Right atrium auricular region (tissue), 2 donors: ENCODE measurements around the gene NCAPD2. TPM values are rescaled to one million over a fixed set of nuclear protein-coding genes. Genes with fewer than 3 reads are reported as not detected.
A peak's percentile ranks its signal among the peaks of the same experiment; 100 is the strongest.

Experiments
- DNase-seq: peaks from one replicate; pipeline ENCODE4 v3.0.0-alpha.2; 2019; ENCODE audit warnings: low spot score
- H3K27ac ChIP-seq, 2 donors: fragments of 200-600 bp; sonication (generic); 1 replicate in 1 of 2; 2 replicates in 1 of 2; pipeline ENCODE4 v1.5.1; 2016 to 2019
- H3K27me3 ChIP-seq, 2 donors: fragments of 200-600 bp; sonication (generic); one replicate each; pipeline versions ENCODE4 v1.5.1 to v1.6.0; 2017 to 2019
- H3K36me3 ChIP-seq: fragments of 200-600 bp; sonication (generic); one replicate; pipeline ENCODE4 v1.5.1; 2016
- H3K4me1 ChIP-seq, 2 donors: fragments of 200-600 bp; sonication (generic); one replicate each; pipeline versions ENCODE4 v1.5.1 to v1.6.0; 2017 to 2019
- H3K4me3 ChIP-seq, 2 donors: fragments of 200-600 bp; sonication (generic); 1 replicate in 1 of 2; 2 replicates in 1 of 2; pipeline ENCODE4 v1.5.1; 2017 to 2019; ENCODE audit warnings: mild to moderate bottlenecking in 1 of 2, moderate library complexity in 1 of 2
- H3K9me3 ChIP-seq, 2 donors: fragments of 200-600 bp; sonication (generic); one replicate each; pipeline ENCODE4 v1.5.1; 2019
- CTCF ChIP-seq, 2 donors: fragments of 200-600 bp; sonication (generic); IDR thresholded peaks; one replicate each; pipeline ENCODE4 v1.5.1; 2019; ENCODE audit warnings: antibody characterized with exemption in 2 of 2
- total RNA-seq, 2 donors: library from RNA; depleted of rRNA; stranded (reverse); fragments of >200 nt; gene quantifications; one replicate each; pipeline ENCODE4 v1.1.0, GENCODE V29; 2016

NCAPD2 gene
- total RNA-seq, 2 donors from 2014 or later: 11.6 to 53.5 TPM

DNA sequence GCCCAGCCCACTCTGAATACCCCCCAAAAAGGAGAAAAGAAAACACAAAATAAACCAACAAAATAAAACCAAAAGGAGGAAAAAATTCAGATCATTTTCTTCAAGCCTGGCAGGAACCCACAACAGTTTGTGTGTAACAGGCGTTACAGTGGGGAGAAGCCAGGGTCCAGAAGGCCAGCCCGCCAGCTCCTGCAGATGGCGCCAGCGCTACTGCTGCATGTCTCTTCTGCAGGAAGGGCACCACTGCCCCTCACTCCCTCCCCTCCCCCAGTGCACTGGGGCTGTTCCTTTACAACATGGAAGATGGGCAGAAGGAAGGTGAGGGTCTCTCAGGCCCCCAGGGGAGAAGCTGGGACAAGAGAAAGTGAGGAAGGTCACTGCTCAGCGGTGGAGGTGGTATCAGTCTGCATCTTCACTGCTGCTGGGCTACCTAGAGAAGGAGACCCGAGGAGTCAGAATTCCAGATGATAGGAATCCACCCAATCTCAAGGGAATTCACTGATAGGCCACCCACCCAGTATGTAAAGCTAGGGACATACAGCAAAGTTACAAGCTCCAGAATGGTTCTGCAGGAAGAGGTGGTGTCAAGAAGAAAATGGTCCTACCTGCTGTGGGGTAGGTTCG lies 76.5 kb downstream of the NCAPD2 start:
- Histone ChIP-seq H3K27me3 (no peaks in the 10 kb centered on the region), H3K27ac (no peak overlapping the region), H3K36me3 (peaks cover 70% of the 10 kb centered on the region), H3K9me3 (no peaks in the 10 kb centered on the region), H3K4me3 (no peak overlapping the region), H3K4me1 (peaks cover 0 to 24% of the 10 kb centered on the region in 2 donors)
- no peak for DNase-seq
- peak in 1 of 2 donors; percentile 50 for TF ChIP-seq CTCF (IDR thresholded peaks at IDR 0.05)

DNA sequence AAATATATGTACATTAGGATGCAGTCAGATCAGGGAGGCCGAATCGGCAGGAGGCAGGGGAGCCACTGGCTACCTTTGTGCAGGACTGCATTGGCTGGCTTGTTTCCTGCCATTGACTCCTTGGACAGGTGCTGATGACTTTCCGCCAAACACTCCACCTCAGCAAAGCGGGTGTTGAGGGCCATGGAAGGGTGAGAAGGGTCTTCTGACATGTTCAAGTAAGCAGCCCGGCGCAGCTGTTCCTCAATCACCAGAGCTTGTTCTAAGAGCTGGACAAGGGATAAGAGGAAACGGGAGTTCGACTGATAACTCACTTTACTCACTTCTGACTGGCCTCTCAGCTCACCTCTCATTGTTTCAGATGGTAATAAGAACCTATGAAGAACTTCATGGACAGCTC lies 79.1 kb downstream of the NCAPD2 start:
- no peak for TF ChIP-seq CTCF (IDR thresholded peaks at IDR 0.05)
- no peak for DNase-seq
- H3K4me3 ChIP-seq: no peak overlapping the region
- no peaks in the 10 kb centered on the region for H3K27me3 ChIP-seq
- no peaks in the 10 kb centered on the region for H3K9me3 ChIP-seq
- no peak overlapping the region for H3K27ac ChIP-seq
- H3K36me3 ChIP-seq: peaks cover 80% of the 10 kb centered on the region
- H3K4me1 ChIP-seq: peaks cover 0 to 12% of the 10 kb centered on the region in 2 donors

DNA sequence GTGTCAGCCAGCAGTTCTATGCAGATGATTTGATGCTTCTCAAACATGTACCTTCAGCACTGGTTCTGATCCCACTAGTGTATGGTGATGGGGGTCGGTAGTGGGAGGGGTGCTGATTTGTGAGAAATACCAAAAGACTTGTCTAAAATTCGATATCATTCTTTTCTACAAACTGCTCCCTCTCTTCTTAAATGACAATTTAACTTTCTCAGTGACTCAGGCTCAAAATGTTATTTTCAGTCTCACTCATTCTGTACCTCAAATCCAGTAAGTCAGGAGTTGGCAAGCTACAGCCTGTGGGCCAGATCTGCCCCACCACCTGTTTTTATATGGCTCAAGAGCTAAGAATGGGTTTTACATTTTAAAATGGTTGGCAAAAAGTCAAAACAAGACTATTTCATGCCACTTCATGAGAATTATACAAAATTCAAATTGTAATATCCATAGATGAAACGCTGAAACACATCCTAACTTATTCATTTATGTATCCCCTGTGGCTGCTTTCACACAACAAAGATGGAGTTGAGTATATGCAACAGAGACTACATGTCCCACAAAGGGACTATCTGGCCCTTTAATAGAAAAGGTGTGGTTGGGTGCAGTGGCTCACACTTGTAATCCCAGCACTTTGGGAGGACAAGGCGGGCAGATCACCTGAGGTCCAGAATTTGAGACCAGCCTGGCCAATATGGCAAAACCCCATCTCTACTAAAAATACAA lies 80.8 kb downstream of the NCAPD2 start:
- no peak overlapping the region for H3K4me3 ChIP-seq
- DNase-seq: no peak
- no peak overlapping the region for H3K27ac ChIP-seq
- H3K4me1 ChIP-seq: no peaks in the 10 kb centered on the region
- no peaks in the 10 kb centered on the region for H3K27me3 ChIP-seq
- H3K9me3 ChIP-seq: no peaks in the 10 kb centered on the region
- H3K36me3 ChIP-seq: peaks cover 94% of the 10 kb centered on the region
- TF ChIP-seq CTCF (IDR thresholded peaks at IDR 0.05): no peak

- H3K36me3 ChIP-seq: peaks cover 97% of the 10 kb centered on the region
- no peak overlapping the region for H3K27ac ChIP-seq
- no peak for TF ChIP-seq CTCF (IDR thresholded peaks at IDR 0.05)
- no peaks in the 10 kb centered on the region for H3K4me1 ChIP-seq
- no peaks in the 10 kb centered on the region for H3K27me3 ChIP-seq
- DNase-seq: no peak
- no peak overlapping the region for H3K4me3 ChIP-seq
- H3K9me3 ChIP-seq: no peaks in the 10 kb centered on the region
Observed at GRCh38 chr12:6575648-6576047, 81.7 kb downstream of the NCAPD2 start.

Other genes starting within 250 kb of the NCAPD2 start
- gene PLEKHG6, start 183.4 kb upstream of the NCAPD2 start, total RNA-seq: under 1 TPM in 1 of 2 donors, not detected in 1; 0.51 TPM
- gene TNFRSF1A, start 152.0 kb upstream of the NCAPD2 start, total RNA-seq: 100 to 1,000 TPM in 1 of 2 donors, 10 to 100 TPM in 1; 62.9 to 176 TPM
- 10 to 100 TPM in 1 of 2 donors, 1 to 10 TPM in 1; 2.7 to 18.7 TPM for gene SCNN1A, start 118.5 kb upstream of the NCAPD2 start, total RNA-seq
- 10 to 100 TPM; 63.6 to 72.1 TPM for gene LTBR, start 109.9 kb upstream of the NCAPD2 start, total RNA-seq
- gene CD27, start 49.1 kb upstream of the NCAPD2 start, total RNA-seq: 1 to 10 TPM in 1 of 2 donors, not detected in 1; 1.1 TPM
- gene TAPBPL, start 42.1 kb upstream of the NCAPD2 start, total RNA-seq: 10 to 100 TPM; 14.5 to 16.9 TPM
- gene VAMP1, start 23.4 kb upstream of the NCAPD2 start, total RNA-seq: 1 to 10 TPM; 1.7 to 3.6 TPM
- 100 to 1,000 TPM in 1 of 2 donors, 10 to 100 TPM in 1; 87.7 to 104 TPM for gene MRPL51, start 840 bp upstream of the NCAPD2 start, total RNA-seq
- gene GAPDH, start 40.4 kb downstream of the NCAPD2 start, total RNA-seq: 1,000 to 10,000 TPM; 4,693 to 5,476 TPM
- 10 to 100 TPM; 12.3 to 13.2 TPM for gene IFFO1, start 61.9 kb downstream of the NCAPD2 start, total RNA-seq
- 10 to 100 TPM; 17.7 to 17.9 TPM for gene NOP2, start 74.2 kb downstream of the NCAPD2 start, total RNA-seq
- 100 to 1,000 TPM; 150 to 192 TPM for gene CHD4, start 113.3 kb downstream of the NCAPD2 start, total RNA-seq
- 1 to 10 TPM; 1.6 to 3.7 TPM for gene LPAR5, start 141.9 kb downstream of the NCAPD2 start, total RNA-seq
- under 1 TPM in 1 of 2 donors, not detected in 1; 0.43 TPM for gene ACRBP, start 153.3 kb downstream of the NCAPD2 start, total RNA-seq
- 10 to 100 TPM; 21.8 to 22.6 TPM for gene ING4, start 169.0 kb downstream of the NCAPD2 start, total RNA-seq
- 10 to 100 TPM; 23.8 to 33.3 TPM for gene ZNF384, start 195.3 kb downstream of the NCAPD2 start, total RNA-seq
- not detected for gene PIANP, start 206.7 kb downstream of the NCAPD2 start, total RNA-seq
- 10 to 100 TPM; 72.7 to 73.6 TPM for gene COPS7A, start 229.9 kb downstream of the NCAPD2 start, total RNA-seq